KMS-11 (cell line): Measurements from ENCODE around the gene CFAP47.

Experiments used
- H2AFZ ChIP-seq: fragments of 200-600 bp; sonication (generic); 2 replicates; pipeline ENCODE4 v1.6.1; 2016; ENCODE audit warnings: antibody characterized with exemption, mixed run types, low read depth
- H3K27ac ChIP-seq: fragments of 200-600 bp; sonication (generic); 2 replicates; pipeline ENCODE4 v1.6.1; 2016; ENCODE audit warnings: mild to moderate bottlenecking, mixed run types
- H3K27me3 ChIP-seq: fragments of 200-600 bp; sonication (generic); 2 replicates; pipeline ENCODE4 v1.6.1; 2017; ENCODE audit warnings: mild to moderate bottlenecking, low read depth, mixed run types, moderate library complexity; ENCODE audit not compliant: insufficient read depth
- H3K36me3 ChIP-seq: fragments of 200-600 bp; sonication (generic); 2 replicates; pipeline ENCODE4 v1.6.1; 2017; ENCODE audit warnings: mild to moderate bottlenecking, mixed run types; ENCODE audit not compliant: insufficient read depth
- H3K4me1 ChIP-seq: fragments of 200-600 bp; sonication (generic); 2 replicates; pipeline ENCODE4 v1.6.1; 2016; ENCODE audit warnings: mild to moderate bottlenecking, low read depth, mixed run types; ENCODE audit not compliant: poor library complexity, severe bottlenecking
- H3K4me2 ChIP-seq: fragments of 200-600 bp; sonication (generic); 2 replicates; pipeline ENCODE4 v1.7.0; 2016; ENCODE audit warnings: mild to moderate bottlenecking, mixed run types
- H3K4me3 ChIP-seq: fragments of 200-600 bp; sonication (generic); IDR thresholded peaks from 2 replicates; pipeline ENCODE4 v1.6.1; 2017; ENCODE audit warnings: low read depth, low read length, mixed read lengths; ENCODE audit not compliant: insufficient read depth
- H3K79me2 ChIP-seq: fragments of 200-600 bp; sonication (generic); 2 replicates; pipeline ENCODE4 v1.6.1; 2016; ENCODE audit warnings: low read depth, mixed run types; ENCODE audit not compliant: insufficient read depth
- H3K9ac ChIP-seq: fragments of 200-600 bp; sonication (generic); 2 replicates; pipeline ENCODE4 v1.6.1; 2016; ENCODE audit warnings: mild to moderate bottlenecking, mixed run types
- H4K20me1 ChIP-seq: fragments of 200-600 bp; sonication (generic); 2 replicates; pipeline ENCODE4 v1.6.1; 2016; ENCODE audit warnings: mild to moderate bottlenecking, mixed run types; ENCODE audit not compliant: insufficient read depth
- TF ChIP-seq, protein P1 (sequence below): fragments of 200-600 bp; sonication (generic); conservative IDR thresholded peaks from 2 replicates; pipeline ENCODE4 v1.6.1; 2017; ENCODE audit warnings: low read depth, mild to moderate bottlenecking, antibody characterized with exemption, low read length, moderate library complexity, mixed read lengths

The CFAP47 gene

DNA sequence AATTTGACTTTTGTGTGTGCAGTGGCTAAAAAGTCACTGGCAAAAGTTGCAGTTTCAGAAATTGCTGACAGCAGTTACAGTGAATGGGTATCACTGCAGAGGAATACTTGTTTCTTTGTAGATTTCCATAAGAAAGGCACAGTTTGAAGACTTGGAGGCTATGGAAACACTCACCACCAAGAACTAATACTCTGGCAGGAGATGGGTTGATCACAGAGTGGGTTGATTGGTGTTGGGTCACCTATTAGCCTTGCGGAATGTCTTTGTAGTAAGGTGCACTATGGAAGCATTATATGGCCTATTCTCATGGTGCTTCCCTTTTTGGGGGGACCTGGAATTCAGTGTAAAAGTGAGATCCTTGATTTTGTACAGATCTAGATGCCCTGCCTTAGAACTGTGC is 502.8 kb downstream of the CFAP47 start:
- Histone ChIP-seq H3K9ac (no peak overlapping the region), H4K20me1 (no peaks in the 10 kb centered on the region), H3K79me2 (no peaks in the 10 kb centered on the region), H3K4me1 (no peaks in the 10 kb centered on the region), H3K4me3 (no peak overlapping the region), H3K27ac (no peak overlapping the region), H3K4me2 (no peak overlapping the region), H3K36me3 (no peaks in the 10 kb centered on the region), H2AFZ (no peak overlapping the region), H3K27me3 (no peaks in the 10 kb centered on the region)
- TF ChIP-seq, protein P1, sequence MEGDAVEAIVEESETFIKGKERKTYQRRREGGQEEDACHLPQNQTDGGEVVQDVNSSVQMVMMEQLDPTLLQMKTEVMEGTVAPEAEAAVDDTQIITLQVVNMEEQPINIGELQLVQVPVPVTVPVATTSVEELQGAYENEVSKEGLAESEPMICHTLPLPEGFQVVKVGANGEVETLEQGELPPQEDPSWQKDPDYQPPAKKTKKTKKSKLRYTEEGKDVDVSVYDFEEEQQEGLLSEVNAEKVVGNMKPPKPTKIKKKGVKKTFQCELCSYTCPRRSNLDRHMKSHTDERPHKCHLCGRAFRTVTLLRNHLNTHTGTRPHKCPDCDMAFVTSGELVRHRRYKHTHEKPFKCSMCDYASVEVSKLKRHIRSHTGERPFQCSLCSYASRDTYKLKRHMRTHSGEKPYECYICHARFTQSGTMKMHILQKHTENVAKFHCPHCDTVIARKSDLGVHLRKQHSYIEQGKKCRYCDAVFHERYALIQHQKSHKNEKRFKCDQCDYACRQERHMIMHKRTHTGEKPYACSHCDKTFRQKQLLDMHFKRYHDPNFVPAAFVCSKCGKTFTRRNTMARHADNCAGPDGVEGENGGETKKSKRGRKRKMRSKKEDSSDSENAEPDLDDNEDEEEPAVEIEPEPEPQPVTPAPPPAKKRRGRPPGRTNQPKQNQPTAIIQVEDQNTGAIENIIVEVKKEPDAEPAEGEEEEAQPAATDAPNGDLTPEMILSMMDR: no peak

DNA sequence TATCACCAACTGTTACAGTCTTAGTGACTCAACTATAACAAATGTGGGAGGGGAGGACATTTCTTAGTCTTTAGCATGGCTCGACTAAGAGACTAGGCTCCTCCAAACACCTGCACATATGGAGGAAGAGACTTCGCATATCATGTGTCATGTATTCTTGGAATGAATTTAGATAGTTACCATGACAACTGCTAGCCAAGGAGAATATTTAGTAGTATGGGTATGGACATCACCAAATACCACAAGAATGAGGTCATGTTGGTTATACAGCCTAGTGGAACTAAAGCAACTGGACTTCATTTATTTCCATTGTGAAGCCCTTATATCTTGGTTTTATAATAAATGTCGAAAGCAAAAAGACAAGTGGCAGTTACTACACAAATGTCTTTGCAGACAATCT is 512.3 kb downstream of the CFAP47 start:
- H3K4me3 ChIP-seq: no peak overlapping the region
- no peaks in the 10 kb centered on the region for H4K20me1 ChIP-seq
- no peak overlapping the region for H3K9ac ChIP-seq
- H3K27me3 ChIP-seq: no peaks in the 10 kb centered on the region
- no peaks in the 10 kb centered on the region for H3K4me1 ChIP-seq
- TF ChIP-seq, protein P1: no peak
- H3K27ac ChIP-seq: no peak overlapping the region
- H3K4me2 ChIP-seq: no peak overlapping the region
- no peaks in the 10 kb centered on the region for H3K79me2 ChIP-seq
- H2AFZ ChIP-seq: no peak overlapping the region
- no peaks in the 10 kb centered on the region for H3K36me3 ChIP-seq

DNA sequence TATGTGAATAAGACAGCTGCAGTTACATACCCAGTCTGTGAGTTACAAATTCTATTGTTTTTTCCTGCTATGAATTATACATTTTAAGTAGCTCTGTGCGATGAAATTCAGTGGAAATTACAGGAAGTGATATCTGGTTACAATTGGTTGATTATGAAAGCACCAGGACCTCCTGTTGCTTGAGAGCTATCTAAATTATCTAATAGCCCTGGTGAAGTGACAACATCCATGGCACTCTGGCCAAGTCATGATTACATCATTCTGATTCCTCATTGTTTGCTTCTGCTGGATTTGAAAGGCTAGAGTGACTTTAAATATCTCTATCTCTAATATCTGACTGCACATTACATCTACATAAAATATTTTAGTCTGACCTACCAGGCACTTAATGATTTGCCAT is 515.0 kb downstream of the CFAP47 start:
- Histone ChIP-seq H3K27me3 (no peaks in the 10 kb centered on the region), H3K4me3 (no peak overlapping the region), H2AFZ (no peak overlapping the region), H3K9ac (no peak overlapping the region), H3K4me2 (no peak overlapping the region), H3K27ac (no peak overlapping the region), H3K36me3 (no peaks in the 10 kb centered on the region), H4K20me1 (no peaks in the 10 kb centered on the region), H3K4me1 (no peaks in the 10 kb centered on the region), H3K79me2 (no peaks in the 10 kb centered on the region)
- TF ChIP-seq, protein P1: no peak
